SK-N-MC (cell line): ENCODE results near the gene INPP4B.

Experiments
- DNase-seq: peaks from one replicate; pipeline ENCODE4 v3.0.0-alpha.2; 2011; ENCODE audit warnings: low read depth, low spot score
- H3K27ac ChIP-seq: fragments of 200-600 bp; sonication (generic); 2 replicates; pipeline ENCODE4 v1.5.1; 2016; ENCODE audit warnings: mixed run types
- H3K36me3 ChIP-seq: fragments of 200-600 bp; sonication (generic); 2 replicates; pipeline ENCODE4 v1.6.1; 2017; ENCODE audit warnings: antibody characterized with exemption, low read length, mixed read lengths; ENCODE audit not compliant: insufficient read depth
- H3K4me3 ChIP-seq: fragments of 200-600 bp; sonication (generic); 2 replicates; pipeline ENCODE4 v1.5.1; 2016
- H3K9ac ChIP-seq: fragments of 200-600 bp; sonication (generic); 2 replicates; pipeline ENCODE4 v1.8.0; 2017; ENCODE audit warnings: mixed run types, mixed read lengths; ENCODE audit not compliant: insufficient read length
- H3K9me3 ChIP-seq: fragments of 200-600 bp; sonication (generic); 2 replicates; pipeline ENCODE4 v1.6.1; 2017; ENCODE audit warnings: low read depth, mild to moderate bottlenecking, antibody characterized with exemption, low read length, moderate library complexity, mixed read lengths
- EZH2 ChIP-seq: fragments of 200-600 bp; sonication (generic); IDR thresholded peaks from one replicate; pipeline ENCODE4 v1.6.1; 2017; ENCODE audit warnings: antibody characterized with exemption
- FOXP2 ChIP-seq: optimal IDR thresholded peaks from 2 replicates; pipeline ENCODE3; 2011; ENCODE audit warnings: mild to moderate bottlenecking, moderate library complexity; ENCODE audit not compliant: insufficient read depth; ENCODE audit errors: extremely low read length, control extremely low read depth
- POLR2AphosphoS5 ChIP-seq: IDR thresholded peaks from 2 replicates; pipeline ENCODE4 v1.6.1; 2012; ENCODE audit warnings: mild to moderate bottlenecking, low read depth, low read length, borderline replicate concordance

Gene INPP4B

DNA sequence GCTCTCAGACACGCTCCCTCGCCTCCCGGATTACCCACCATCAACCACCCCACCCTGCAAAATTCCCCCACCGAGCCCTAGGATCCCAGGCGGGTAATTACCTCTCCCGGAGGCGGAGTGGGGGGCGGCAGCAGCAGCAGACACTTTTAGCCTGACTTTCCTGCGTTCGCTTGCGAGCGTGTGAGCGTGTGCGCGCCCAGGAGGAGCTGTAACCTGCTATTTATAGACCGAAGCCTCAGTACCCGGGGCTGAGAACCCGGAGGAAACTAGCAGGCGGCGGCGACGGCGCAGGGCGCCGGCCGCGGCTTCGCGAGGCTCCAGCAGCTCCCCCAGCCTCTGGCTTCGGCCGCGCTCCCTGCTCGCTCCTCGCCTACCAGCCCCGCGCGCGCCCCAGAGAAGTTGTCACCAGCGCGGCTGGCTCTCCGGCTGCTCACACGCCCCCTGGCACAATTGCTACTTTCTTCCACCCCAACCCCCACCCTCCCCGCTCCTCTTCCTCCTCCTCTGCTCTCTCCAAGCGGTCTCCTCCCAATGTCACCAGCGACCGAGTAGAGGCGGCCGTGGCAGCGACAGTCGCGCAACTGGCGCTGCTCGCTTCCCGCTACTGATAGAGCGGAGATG lies at the start of gene INPP4B:
Gene INPP4B (minus strand): TSS at position 194 of the 621 bp plus-strand sequence.
- H3K9me3 ChIP-seq = no peaks in the 10 kb centered on the region
- no peak within 1 kb of the TSS for H3K27ac ChIP-seq
- no peaks in the 10 kb centered on the region for H3K36me3 ChIP-seq
- no peak within 1 kb of the TSS for H3K9ac ChIP-seq
- peak within 1 kb of the TSS; percentile 72 for H3K4me3 ChIP-seq
- no peak for DNase-seq
- no peak for TF ChIP-seq POLR2AphosphoS5
- no peak for TF ChIP-seq FOXP2
- TF ChIP-seq EZH2 = no peak

DNA sequence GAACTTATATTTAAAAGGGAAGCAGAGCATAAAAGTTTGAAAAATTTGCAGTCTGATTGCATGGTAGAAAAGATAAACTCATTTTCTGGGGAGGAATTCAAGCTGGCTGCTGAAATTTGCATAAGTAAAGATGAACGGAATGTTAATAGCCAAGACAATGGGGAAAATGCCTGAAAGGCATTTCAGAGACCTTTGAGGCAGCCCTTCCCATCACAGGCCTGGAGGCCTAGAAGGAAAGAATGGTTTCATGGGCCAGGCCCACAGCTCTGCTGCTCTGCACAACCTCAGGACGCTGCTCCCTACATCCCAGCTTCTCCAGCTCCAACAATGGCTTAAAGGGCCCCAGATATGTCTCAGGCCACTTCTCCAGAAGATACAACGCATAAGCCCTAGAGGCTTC lies 46.9 kb upstream of the INPP4B start:
- no peak for DNase-seq
- H3K9ac ChIP-seq = no peak overlapping the region
- TF ChIP-seq EZH2 = no peak
- no peak for TF ChIP-seq FOXP2
- TF ChIP-seq POLR2AphosphoS5 = no peak
- no peak overlapping the region for H3K4me3 ChIP-seq
- H3K36me3 ChIP-seq = no peaks in the 10 kb centered on the region
- H3K9me3 ChIP-seq = no peaks in the 10 kb centered on the region
- H3K27ac ChIP-seq = no peak overlapping the region

DNA sequence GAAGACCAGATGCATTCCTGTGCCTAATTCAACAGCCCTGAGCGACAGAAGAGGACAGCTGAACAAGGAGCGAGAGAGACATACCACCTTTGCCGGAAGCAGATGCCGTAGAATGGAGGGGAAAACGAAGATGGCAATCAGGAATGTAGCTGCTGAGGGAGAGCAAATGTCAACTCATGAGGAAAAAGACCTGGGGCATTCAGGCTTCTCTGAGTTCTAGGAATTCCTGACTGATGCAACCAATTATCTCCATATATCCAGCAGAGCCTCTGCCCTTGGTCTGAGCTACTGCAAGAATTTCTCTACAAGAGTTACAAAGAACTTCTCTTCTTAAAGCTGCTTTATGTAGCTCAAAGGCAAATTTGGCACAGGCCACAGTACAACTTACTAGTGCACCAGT lies 40.5 kb upstream of the INPP4B start:
- DNase-seq = no peak
- Histone ChIP-seq H3K9me3 (no peaks in the 10 kb centered on the region), H3K9ac (no peak overlapping the region), H3K27ac (no peak overlapping the region), H3K36me3 (no peaks in the 10 kb centered on the region), H3K4me3 (no peak overlapping the region)
- TF ChIP-seq EZH2 (no peak), POLR2AphosphoS5 (no peak), FOXP2 (no peak)

DNA sequence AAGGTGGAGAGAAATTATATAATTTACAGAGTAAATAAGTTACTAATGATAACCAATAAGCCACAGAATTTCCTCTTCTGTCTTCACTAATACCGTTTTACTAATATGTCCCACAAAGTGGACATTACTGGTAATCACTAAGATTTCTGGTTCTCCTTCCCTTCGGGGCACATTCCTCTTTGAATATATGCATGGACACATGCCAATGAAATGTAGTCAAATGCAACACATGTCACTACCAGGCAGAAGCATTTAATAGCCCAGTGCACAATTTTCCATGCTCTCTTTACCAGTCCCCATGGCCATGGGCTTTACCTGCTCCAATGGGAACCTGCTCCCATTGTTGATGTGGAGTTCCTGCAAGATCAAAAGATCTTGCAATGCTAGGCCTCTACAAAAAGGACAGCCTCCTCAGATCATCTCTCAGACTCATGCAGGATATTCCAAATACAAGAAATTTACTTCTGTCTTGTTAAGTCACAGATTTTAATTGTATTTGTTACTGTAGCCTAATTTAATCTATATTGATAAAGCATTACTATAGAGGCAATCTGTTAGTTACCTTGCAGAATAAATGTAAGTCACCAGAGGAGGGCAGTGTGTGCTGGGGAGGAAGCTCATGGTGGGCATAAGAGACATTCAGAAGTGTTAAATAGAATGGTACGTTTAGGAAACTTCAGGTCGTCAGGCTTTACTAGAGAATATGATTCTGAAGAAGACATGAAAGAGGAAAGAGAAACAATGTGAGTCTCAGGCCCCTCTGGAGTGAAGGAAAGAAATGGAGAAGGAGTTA lies 37.1 kb upstream of the INPP4B start:
- no peaks in the 10 kb centered on the region for H3K9me3 ChIP-seq
- no peak overlapping the region for H3K9ac ChIP-seq
- no peak overlapping the region for H3K4me3 ChIP-seq
- no peaks in the 10 kb centered on the region for H3K36me3 ChIP-seq
- H3K27ac ChIP-seq = no peak overlapping the region
- no peak for DNase-seq
- TF ChIP-seq EZH2 (no peak), FOXP2 (no peak)

DNA sequence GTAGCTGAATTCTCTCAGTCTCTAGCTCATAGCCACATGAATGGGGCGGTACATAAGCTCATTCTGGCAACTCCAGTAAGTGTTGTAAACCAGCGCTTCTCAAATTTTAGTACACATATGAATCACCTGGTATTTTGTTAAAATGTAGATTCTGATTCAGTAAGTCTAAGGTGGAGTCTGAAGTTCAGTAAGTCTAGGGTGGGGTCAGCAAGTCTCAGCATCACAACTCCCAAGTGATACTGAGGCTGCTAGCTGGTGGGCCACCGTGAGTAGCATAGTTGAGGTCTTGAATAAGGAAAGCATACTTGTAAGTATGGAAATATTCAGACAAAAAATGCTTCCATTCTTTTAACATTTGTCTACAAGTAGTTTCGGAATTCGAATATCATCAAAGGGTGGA lies 36.1 kb upstream of the INPP4B start:
- no peaks in the 10 kb centered on the region for H3K36me3 ChIP-seq
- no peak overlapping the region for H3K9ac ChIP-seq
- no peaks in the 10 kb centered on the region for H3K9me3 ChIP-seq
- no peak overlapping the region for H3K27ac ChIP-seq
- no peak for TF ChIP-seq EZH2
- TF ChIP-seq FOXP2 = no peak
- no peak for TF ChIP-seq POLR2AphosphoS5
- DNase-seq = no peak
- no peak overlapping the region for H3K4me3 ChIP-seq

DNA sequence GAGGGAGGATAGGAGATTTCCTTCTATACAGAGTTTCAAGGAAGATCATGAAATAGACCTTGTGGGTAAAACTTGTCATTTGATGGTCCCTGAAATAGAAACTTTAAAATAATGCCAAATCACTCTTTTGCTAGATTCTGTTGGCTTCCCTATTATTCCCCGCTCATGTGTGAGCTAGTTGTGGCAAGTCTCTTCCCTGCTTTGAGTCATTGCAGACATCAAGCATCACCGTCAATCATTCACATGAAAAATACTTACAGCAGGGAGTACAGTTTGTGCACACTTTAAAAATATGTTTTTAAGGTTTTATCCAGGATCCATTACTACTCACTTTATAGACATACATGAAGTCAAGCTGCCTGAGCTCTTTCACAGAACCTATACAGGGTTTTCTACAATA lies 35.2 kb upstream of the INPP4B start:
- Histone ChIP-seq H3K4me3 (no peak overlapping the region), H3K9me3 (no peaks in the 10 kb centered on the region), H3K27ac (no peak overlapping the region), H3K36me3 (no peaks in the 10 kb centered on the region), H3K9ac (no peak overlapping the region)
- no peak for TF ChIP-seq POLR2AphosphoS5
- no peak for TF ChIP-seq EZH2
- TF ChIP-seq FOXP2 = no peak
- no peak for DNase-seq

DNA sequence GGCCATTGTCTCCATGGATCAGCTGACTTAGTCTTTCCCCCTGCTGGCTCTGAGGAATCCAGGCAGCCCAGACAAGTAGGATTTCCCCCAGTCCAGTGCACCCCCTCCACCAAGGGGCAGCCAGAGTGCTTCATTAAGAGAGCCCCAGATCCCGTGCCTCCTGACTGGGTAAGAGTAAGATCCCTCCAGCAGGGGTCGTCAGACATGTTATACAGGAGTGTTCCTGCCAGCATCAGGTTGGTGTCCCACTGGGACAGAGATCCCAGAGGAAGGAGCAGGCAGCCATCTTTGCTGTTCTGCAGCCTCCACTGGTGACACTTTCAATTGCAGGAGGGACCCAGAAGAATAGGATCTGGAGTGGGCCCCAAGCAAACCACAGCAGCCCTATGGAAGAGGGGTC lies 29.0 kb upstream of the INPP4B start:
- Histone ChIP-seq H3K27ac (no peak overlapping the region), H3K4me3 (no peak overlapping the region), H3K9me3 (no peaks in the 10 kb centered on the region), H3K36me3 (no peaks in the 10 kb centered on the region), H3K9ac (no peak overlapping the region)
- no peak for DNase-seq
- no peak for TF ChIP-seq FOXP2
- TF ChIP-seq EZH2 = no peak
- no peak for TF ChIP-seq POLR2AphosphoS5

DNA sequence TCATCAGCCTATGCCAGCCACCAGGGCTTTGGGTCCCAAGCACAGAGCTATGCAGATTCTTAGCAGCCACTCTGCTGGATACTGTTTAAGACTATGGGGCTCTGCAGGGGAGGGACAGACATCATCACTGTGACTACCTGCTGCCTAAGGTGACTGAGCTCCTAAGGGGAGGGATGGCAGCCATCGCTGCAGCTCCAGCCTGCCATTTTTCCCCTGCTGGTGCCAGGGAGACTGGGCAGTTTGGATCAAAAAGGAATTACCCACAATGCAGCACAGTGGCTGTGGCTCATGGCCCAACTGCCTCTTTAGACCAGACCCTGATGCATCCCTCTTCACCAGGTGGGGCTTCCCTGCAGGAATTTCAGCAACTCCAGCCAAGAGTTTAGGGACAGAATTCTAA lies 28.6 kb upstream of the INPP4B start:
- H3K9ac ChIP-seq = no peak overlapping the region

More for the DNA sequence above, 28.6 kb upstream of the INPP4B start:
- Histone ChIP-seq H3K36me3 (no peaks in the 10 kb centered on the region), H3K27ac (no peak overlapping the region), H3K4me3 (no peak overlapping the region), H3K9me3 (no peaks in the 10 kb centered on the region)
- DNase-seq = no peak
- TF ChIP-seq FOXP2 (no peak), EZH2 (no peak), POLR2AphosphoS5 (no peak)
